Heart left ventricle (tissue), 16 donors: ENCODE data around the gene CHAF1B. TPM values are rescaled to one million over a fixed set of nuclear protein-coding genes. Genes with fewer than 3 reads are reported as not detected.

Experiments
- ATAC-seq, 4 donors: fragments of 200-7000 bp; cut with Tn5 transposase; one replicate each; pipeline ENCODE4 v1.9.1; 2020 to 2022; ENCODE audit warnings: moderate library complexity in 4 of 4, mild to moderate bottlenecking in 3 of 4, moderate number of reproducible peaks in 1 of 4
- DNase-seq, 5 donors: peaks; one replicate each; pipeline ENCODE4 v3.0.0-alpha.2; 2020
- H3K27ac ChIP-seq, 12 donors: fragments of 200-600 bp; sonication (generic) in 4 of 12; one replicate each; pipeline versions ENCODE4 v1.5.0 to v1.8.0; 2016 to 2022; ENCODE audit warnings: mild to moderate bottlenecking in 2 of 12
- H3K27me3 ChIP-seq, 9 donors: fragments of 200-600 bp; sonication (generic) in 2 of 9; one replicate each; pipeline versions ENCODE4 v1.5.1 to v1.8.0; 2016 to 2022; ENCODE audit warnings: mild to moderate bottlenecking in 3 of 9
- H3K36me3 ChIP-seq, 9 donors: fragments of 200-600 bp; sonication (generic) in 2 of 9; one replicate each; pipeline versions ENCODE4 v1.5.0 to v1.8.0; 2018 to 2022; ENCODE audit warnings: mild to moderate bottlenecking in 2 of 9
- H3K4me1 ChIP-seq, 12 donors: fragments of 200-600 bp; sonication (generic) in 4 of 12; one replicate each; pipeline versions ENCODE4 v1.5.0 to v1.8.0; 2016 to 2022; ENCODE audit warnings: mild to moderate bottlenecking in 3 of 12
- H3K4me3 ChIP-seq, 12 donors: fragments of 200-600 bp; sonication (generic) in 4 of 12; one replicate each; pipeline versions ENCODE4 v1.5.0 to v1.8.0; 2017 to 2022; ENCODE audit warnings: mild to moderate bottlenecking in 9 of 12, moderate library complexity in 4 of 12
- H3K9me3 ChIP-seq, 12 donors: fragments of 200-600 bp; sonication (generic) in 4 of 12; one replicate each; pipeline versions ENCODE4 v1.5.0 to v1.8.0; 2016 to 2022; ENCODE audit warnings: mild to moderate bottlenecking in 1 of 12
- POLR2A ChIP-seq, 2 donors: fragments of 450-650 bp; IDR thresholded peaks; one replicate each; pipeline ENCODE4 v1.6.1; 2017; ENCODE audit warnings: antibody characterized with exemption in 2 of 2, mild to moderate bottlenecking in 2 of 2, moderate library complexity in 2 of 2
- WGBS, 4 donors: extraction: QIAGEN DNeasy Blood & Tissue Kit in 2 of 4; methylation state at CpG; one replicate each; pipeline versions ENCODE4 v1.1.5 to v1.1.7; 2013 to 2018; 5-methylcytosine and 5-hydroxymethylcytosine counted together
- intact Hi-C, 10 donors: fragments of 100-400 bp; cut with DNase I; formaldehyde crosslinking; loops; one replicate each; pipeline versions ENCODE4 v1.11.1 to v1.14.2; 2022
- polyA plus RNA-seq, 2 donors: library from polyadenylated mRNA; stranded (reverse); fragments of 200-250 nt; gene quantifications; one replicate each; pipeline ENCODE4 v1.2.3, GENCODE V29; 2013
- total RNA-seq, 9 donors: library from RNA; depleted of rRNA in 2 of 9; stranded (reverse); fragments of >200 nt in 2 of 9; fragmentation: NEBNext Ultra II Directional in 3 of 9; extraction: Animal tissue kit (Norgen Biotek cat#: 25700) in 3 of 9; gene quantifications; one replicate each; pipeline versions ENCODE4 v1.1.0 to v1.2.4, GENCODE V29; 2016 to 2023
- TF ChIP-seq, protein P1 (sequence below), 12 donors: fragments of 200-600 bp; sonication (generic) in 4 of 12; IDR thresholded peaks; one replicate each; pipeline versions ENCODE4 v1.5.0 to v1.8.0; 2018 to 2022; ENCODE audit warnings: antibody characterized with exemption in 12 of 12, mild to moderate bottlenecking in 5 of 12
- donor health status: ischemic (EF 13 %, LVEDD 7.1; RV severe dilation, severe dysfunction).
- donor health status: healthy with polysubstance abuse.
- donor health status: DM: no; HTN: yes; CAD: no.
- donor health status: DM: no; HTN: no; CAD: no.
- donor health status: ischemic (EF 25% LVEDD 6.9; RV normal size, moderate dysfunction).
- donor health status: ischemic (EF 25% LVEDD 5.7; RV mildly dilated, moderate dysfunction).
- donor health status: healthy.
- donor health status: DM: yes; HTN: yes; CAD: no.
- donor health status: ischemic (EF 35%, LVEDD 5.7; RV mildly dilated, moderate dysfunction).
- donor health status: nonischemic (EF 11% LVEDD 7.7; RV severe dilation, severe dysfunction).
- donor health status: DM: yes; HTN: yes; CAD: no.
- donor health status: PGD.
- donor health status: ischemic (EF 29% LVEDD 5.4; RV normal size, mild dysfunction).
- donor health status: nonischemic (EF 23%, LVEDD 6.1; RV moderate dilation, normal function).

Gene CHAF1B
- total and polyA plus RNA-seq, 11 donors, result 0.12 to 1.9 (median 0.54) TPM

DNA sequence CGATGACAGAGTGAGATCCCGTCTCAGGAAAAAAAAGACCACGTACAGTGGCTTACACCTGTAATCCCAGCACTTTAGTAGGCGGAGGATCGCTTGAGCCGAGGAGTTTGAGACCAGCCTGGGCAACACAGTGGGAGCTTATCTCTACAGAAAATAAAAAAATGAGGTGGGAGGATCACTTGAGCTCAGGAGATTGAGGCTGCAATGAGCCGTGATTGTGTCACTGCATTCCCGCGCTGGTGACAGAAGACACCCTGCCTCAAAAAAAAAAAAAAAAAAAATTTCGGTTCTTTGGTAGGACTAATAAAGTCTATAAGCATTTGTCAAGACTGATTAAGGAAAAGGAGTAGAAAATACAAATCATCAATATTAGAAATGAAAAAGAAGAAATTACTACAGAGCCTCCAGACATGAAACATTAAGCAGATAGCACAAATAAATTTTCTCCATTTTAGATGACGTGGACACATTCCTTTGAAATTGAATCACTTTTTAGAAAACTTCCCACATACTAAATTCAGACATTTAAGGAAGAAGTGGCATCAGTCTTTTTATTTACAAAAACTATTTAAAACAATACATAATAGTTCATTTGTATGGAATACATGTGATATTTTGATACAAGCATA, 34.8 kb upstream of the CHAF1B start:
- DNase-seq (no peak), ATAC-seq (peak in 3 of 4 donors; percentile 38 to 68 (median 60))
- Histone ChIP-seq H3K27ac (peak overlapping the region in 3 of 12 donors; percentile 3 to 20 (median 5)), H3K4me1 (peaks cover 0 to 5% (median 0%) of the 10 kb centered on the region in 12 donors), H3K27me3 (no peaks in the 10 kb centered on the region), H3K9me3 (no peaks in the 10 kb centered on the region), H3K4me3 (no peak overlapping the region), H3K36me3 (peaks cover 0 to 100% (median 87%) of the 10 kb centered on the region in 9 donors)
- 70 to 79% (median 77%) methylated on average over 11 of the region's 11 CpGs for WGBS, 4 donors
- intact Hi-C loops, result no loop called here
- TF ChIP-seq POLR2A (IDR thresholded peaks at IDR 0.05), result no peak

DNA sequence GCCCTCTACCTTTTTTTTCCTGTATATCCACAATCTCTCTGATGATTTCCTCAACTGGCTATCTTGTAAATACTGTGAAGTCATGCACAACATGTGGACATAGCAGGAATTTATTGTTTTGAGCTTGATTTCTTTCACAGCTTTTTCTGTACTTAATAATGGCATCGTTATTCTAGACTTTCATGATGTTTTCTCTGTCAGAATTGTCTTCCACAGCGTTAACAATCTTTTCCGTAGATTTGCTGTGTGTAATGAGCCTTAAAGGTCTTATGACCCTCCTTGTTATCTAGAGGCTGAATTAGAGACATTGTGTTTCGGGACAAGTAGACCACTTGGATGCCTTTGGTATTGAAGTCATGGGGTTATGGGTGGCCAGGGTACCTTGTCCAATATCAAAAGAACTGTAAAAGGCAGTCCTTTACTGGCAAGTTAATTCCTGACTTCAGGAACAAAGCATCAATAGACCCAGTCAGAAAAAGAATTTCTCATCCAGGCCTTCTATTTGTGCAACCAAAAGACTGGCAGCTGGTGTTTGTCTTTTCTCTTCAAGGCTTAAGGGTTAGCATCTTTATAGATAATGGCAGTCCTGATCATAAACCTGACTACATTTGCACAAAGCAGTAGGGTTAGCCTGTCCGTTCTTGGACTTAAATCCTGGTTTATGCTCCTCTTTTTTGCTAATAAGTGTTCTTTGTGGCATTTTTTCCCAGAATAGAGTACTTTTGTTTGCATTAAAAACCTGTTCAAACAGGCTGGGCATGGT, 30.1 kb upstream of the CHAF1B start:
- Histone ChIP-seq H3K27me3 (no peaks in the 10 kb centered on the region), H3K36me3 (peaks cover 0 to 100% (median 87%) of the 10 kb centered on the region in 9 donors), H3K9me3 (no peaks in the 10 kb centered on the region), H3K4me3 (no peak overlapping the region), H3K27ac (no peak overlapping the region), H3K4me1 (peaks cover 0 to 1% (median 0%) of the 10 kb centered on the region in 12 donors)
- WGBS, 4 donors, result 78 to 91% (median 83%) methylated on average over 5 of the region's 5 CpGs
- ATAC-seq, result no peak
- DNase-seq, result no peak
- TF ChIP-seq, protein P1, sequence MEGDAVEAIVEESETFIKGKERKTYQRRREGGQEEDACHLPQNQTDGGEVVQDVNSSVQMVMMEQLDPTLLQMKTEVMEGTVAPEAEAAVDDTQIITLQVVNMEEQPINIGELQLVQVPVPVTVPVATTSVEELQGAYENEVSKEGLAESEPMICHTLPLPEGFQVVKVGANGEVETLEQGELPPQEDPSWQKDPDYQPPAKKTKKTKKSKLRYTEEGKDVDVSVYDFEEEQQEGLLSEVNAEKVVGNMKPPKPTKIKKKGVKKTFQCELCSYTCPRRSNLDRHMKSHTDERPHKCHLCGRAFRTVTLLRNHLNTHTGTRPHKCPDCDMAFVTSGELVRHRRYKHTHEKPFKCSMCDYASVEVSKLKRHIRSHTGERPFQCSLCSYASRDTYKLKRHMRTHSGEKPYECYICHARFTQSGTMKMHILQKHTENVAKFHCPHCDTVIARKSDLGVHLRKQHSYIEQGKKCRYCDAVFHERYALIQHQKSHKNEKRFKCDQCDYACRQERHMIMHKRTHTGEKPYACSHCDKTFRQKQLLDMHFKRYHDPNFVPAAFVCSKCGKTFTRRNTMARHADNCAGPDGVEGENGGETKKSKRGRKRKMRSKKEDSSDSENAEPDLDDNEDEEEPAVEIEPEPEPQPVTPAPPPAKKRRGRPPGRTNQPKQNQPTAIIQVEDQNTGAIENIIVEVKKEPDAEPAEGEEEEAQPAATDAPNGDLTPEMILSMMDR (IDR thresholded peaks at IDR 0.05), result no peak
- no peak for TF ChIP-seq POLR2A (IDR thresholded peaks at IDR 0.05)
- intact Hi-C loops, result no loop called here

DNA sequence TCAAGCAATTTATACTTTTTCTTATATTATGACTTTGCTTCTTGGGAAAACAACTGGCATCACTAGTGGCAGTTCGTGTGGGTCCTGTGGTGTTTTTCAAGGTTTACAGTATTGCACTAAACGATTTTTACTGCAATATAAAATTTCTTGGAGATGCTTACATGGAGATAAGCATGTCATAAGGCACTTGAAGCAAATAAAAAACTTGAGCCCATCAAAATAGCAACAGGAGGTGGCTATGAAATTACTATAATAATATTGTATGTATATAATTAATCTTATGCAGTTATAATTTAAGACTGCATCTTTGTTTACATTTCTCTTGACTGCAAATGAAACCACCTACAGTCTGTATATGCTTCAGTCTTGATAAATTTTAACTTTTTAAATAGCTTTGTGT, 29.3 kb upstream of the CHAF1B start:
- 77 to 81% (median 78%) methylated on average over 2 of the region's 2 CpGs for WGBS, 4 donors
- intact Hi-C loops, result no loop called here
- no peak for DNase-seq
- no peak for TF ChIP-seq POLR2A (IDR thresholded peaks at IDR 0.05)
- TF ChIP-seq, protein P1 (IDR thresholded peaks at IDR 0.05), result no peak
- ATAC-seq, result no peak
- Histone ChIP-seq H3K36me3 (peaks cover 0 to 100% (median 89%) of the 10 kb centered on the region in 9 donors), H3K9me3 (no peaks in the 10 kb centered on the region), H3K4me1 (no peaks in the 10 kb centered on the region), H3K4me3 (no peak overlapping the region), H3K27ac (no peak overlapping the region), H3K27me3 (no peaks in the 10 kb centered on the region)

DNA sequence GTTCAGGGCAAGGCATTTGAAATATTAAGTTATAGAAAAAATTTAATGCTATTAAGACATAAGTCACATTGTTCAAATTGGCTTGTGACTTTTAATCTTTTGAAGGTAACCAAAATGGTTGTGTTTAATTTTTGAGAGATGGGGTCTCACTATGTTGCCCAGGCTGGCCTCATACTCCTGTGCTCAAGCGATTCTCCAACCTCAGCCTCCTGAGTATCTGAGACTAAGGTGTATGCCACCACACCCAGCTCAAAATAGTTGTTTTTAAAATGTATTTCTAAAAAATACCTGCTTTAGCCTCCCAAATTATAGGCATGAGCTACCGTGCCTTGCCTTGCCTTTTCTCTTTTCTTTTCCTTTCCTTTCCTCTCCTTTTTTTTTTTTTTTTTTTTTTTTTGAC, 26.0 kb upstream of the CHAF1B start:
- 95 to 97% (median 96%) methylated on average over 2 of the region's 2 CpGs for WGBS, 4 donors
- Histone ChIP-seq H3K27ac (no peak overlapping the region), H3K9me3 (no peaks in the 10 kb centered on the region), H3K4me3 (no peak overlapping the region), H3K36me3 (peaks cover 0 to 100% (median 99%) of the 10 kb centered on the region in 9 donors), H3K4me1 (no peaks in the 10 kb centered on the region), H3K27me3 (no peaks in the 10 kb centered on the region)
- DNase-seq, result no peak
- no peak for ATAC-seq
- intact Hi-C loops, result no loop called here
- TF ChIP-seq, protein P1 (IDR thresholded peaks at IDR 0.05), result no peak
- TF ChIP-seq POLR2A (IDR thresholded peaks at IDR 0.05), result no peak
